HG03280 (cell line): Measurements from ENCODE around the gene RDH8.

Source experiments
- ATAC-seq: cut with Tn5 transposase; IDR thresholded peaks from one replicate; pipeline ENCODE4 v1.9.1; 2021; ENCODE audit warnings: mild to moderate bottlenecking, moderate library complexity; ENCODE audit not compliant: unreplicated experiment

The RDH8 gene, protein sequence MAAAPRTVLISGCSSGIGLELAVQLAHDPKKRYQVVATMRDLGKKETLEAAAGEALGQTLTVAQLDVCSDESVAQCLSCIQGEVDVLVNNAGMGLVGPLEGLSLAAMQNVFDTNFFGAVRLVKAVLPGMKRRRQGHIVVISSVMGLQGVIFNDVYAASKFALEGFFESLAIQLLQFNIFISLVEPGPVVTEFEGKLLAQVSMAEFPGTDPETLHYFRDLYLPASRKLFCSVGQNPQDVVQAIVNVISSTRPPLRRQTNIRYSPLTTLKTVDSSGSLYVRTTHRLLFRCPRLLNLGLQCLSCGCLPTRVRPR

DNA sequence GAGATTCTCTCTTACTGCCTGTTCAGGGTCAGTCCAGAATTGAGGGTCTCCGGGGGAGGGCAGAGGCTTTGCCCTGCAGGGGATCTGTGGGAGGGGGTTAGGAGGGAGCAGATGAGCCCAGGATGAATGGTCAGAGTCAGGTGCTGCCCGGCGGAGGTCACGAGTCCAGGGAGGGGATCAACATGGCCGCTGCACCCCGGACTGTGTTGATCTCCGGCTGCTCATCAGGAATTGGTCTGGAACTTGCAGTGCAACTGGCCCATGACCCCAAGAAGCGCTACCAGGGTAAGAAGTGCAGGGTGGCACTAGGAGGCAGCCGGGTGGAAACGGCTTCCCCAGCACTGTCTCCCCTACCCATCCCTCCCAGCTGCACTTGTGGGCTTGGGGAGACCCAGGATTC, at the start of gene RDH8:
TSS of gene RDH8 (plus strand) at position 168 of the 400 bp plus-strand sequence. CDS start at position 183, 15 bp downstream.
- ATAC-seq: no peak

DNA sequence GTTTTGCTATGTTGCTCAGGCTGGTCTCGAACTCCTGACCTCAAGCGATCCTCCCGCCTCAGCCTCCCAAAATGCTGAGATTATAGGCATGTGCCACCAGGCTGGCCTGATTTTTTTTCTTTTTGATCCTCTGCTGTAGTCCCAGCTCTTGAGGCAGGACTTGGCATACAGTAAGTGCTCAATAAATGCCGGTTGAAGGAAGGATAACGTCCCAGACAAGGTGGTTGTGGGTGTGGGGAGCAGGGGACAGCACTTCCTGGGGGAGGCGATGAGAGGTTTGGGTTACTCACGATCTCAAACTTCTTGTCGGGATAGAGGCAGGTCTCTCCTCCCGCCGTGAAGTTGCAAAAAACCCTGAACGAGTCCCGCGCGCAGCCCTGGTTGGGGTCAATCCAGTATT, 47.3 kb upstream of the RDH8 start:
- no peak for ATAC-seq

DNA sequence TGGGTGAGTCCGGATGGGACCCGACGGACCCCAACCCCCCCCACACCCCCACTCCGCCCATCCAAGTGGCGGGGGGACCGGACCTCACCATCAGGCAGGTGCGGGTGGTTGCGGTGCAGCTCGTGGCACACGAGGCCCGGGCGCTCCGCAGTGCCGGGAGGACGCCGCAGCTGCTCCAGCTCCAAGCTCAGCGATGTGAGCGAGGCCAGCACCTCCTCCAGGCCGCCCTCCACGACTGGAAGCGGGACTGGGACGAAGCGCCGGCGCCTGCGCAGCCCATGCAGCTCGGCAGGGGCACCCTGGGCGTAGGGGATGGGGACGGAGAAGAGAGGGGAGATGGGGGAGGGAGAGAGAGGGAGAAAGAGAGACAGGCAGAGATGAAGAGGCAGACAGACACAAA, 46.8 kb upstream of the RDH8 start:
- ATAC-seq: no peak

DNA sequence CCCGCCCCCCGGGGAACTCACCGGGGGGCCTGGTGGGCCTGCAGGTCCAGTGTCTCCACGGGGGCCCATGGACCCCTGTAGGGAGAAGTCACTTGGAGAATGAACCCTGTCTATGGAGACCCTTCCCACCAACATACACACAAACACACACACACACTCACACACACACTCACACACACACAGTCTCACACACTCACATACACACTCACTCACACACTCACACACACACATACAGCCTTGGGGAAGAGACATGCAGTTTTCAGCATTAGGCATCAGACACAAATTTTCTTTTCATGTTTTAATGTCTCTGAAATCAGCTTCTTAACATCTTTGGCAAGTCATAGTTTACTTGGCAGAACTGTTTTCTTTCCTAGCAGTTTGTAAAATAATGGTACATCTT, 46.0 kb upstream of the RDH8 start:
- ATAC-seq: no peak

DNA sequence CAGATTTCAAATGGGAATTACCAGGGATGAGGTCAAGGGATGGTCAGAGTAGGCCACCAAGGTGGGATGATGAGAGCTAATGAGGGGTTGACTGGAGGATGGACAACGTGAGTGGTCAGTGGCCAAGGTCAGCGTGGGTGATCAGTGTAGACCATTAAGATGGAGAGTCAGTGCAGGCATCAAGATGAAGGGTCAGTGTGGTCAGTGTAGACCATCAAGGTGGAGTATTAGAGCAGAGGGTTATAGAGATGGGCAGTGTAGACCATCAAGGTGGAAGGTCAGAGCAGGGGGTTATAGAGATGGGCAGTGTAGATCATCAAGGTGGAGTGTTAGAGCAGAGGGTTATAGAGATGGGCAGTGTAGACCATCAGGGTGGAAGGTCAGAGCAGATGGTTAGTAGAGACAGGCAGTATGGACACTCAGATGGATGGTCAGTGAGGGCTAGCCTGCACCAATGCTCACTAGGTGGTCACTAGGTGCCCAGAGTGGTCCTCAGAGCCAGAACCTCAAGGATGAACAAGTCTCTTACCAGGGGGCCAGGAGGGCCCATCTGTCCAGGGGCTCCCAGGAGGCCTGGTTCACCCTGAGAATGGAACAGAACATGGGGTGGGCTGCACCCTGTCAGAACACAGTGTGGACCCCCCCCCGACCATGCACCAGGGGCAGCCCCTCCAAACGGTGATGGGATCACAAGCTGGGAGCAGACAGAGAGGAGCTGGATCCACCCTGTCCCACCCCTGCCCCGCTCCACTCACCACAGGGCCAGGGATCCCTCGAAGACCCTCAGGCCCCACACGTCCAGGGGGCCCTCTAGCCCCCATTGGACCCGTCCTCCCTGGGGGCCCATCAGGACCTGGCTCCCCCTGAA, 44.2 kb upstream of the RDH8 start:
- no peak for ATAC-seq

DNA sequence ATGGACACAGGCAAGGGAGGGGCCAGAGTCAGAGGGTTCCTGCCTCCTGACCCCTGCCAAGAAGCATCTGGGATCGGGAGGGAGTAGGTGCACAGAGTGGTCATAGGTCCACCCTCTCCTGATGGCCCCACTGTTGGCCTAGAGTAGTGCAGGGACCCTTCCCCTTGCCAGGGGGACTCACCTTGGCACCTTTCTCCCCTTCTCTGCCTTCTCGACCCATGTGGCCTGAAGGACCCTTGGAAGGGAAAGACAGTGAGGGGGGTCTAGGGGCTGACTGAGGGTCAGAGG, 43.7 kb upstream of the RDH8 start:
- no peak for ATAC-seq

DNA sequence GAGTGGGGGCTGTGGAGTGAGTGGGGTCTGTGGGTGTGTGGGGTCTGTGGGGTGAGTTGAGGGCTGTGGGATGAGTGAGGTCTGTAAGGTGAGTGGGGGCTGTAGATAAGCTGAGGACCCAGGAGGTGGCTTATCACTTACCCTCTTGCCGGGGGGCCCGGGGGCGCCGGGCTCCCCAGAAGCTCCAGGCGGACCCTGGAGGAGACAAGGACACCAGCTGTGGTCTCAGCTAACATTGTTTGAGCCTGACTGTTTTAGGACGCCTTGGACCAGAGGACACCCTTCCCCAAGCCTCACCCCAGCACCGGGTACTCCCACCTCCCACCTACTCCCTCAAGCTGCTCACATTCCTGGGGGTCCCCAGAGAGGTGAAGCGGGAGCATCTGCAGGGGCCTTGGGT, 42.8 kb upstream of the RDH8 start:
- ATAC-seq: no peak

DNA sequence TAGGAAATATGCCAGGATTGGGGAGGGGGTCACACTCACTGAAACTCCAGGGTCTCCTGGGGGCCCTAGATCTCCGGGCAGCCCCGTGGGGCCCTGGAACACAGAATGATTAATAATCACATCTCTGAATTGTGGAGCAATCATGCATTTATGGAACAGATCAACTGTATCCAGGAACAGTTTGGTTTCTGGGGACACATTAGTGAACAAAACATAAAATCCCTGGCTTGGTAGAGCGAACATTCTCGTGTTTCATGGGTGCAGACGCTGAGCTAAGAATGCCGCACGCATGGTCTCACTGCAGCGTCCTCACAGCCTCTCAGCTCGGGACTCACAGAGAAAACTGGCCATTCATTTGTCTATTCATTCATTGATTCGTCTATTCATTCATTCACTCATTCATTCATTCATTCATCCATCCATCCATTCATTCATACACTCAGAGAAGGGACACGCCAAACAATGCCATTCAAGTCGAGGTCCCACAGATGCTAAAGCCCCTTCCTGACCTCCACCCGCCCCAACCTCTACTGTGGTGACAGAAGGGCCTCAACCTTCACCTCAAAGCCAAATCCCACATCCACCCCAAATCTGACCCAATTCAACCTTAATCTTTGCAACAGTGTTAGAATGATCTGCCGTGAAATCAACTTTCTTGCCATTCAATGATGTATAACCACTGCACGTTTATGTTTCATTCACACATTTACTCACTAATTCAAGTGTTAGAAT, 42.0 kb upstream of the RDH8 start:
- no peak for ATAC-seq

DNA sequence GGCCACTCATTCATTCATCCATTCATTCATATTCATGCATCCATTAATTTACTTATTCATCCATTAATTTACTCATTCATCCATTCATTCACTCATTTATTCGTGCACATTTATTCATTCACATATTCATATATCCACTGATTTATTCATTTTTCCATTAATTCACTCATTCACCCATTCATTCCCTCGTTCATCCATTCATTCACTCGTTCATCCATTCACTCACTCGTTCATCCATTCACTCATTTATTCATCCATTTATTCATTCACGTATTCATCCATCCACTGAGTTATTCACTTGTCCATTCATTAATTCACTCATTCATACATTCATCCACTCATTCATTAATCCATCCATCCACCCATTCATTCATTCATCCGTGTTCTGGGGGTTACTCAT, 41.2 kb upstream of the RDH8 start:
- ATAC-seq: no peak

DNA sequence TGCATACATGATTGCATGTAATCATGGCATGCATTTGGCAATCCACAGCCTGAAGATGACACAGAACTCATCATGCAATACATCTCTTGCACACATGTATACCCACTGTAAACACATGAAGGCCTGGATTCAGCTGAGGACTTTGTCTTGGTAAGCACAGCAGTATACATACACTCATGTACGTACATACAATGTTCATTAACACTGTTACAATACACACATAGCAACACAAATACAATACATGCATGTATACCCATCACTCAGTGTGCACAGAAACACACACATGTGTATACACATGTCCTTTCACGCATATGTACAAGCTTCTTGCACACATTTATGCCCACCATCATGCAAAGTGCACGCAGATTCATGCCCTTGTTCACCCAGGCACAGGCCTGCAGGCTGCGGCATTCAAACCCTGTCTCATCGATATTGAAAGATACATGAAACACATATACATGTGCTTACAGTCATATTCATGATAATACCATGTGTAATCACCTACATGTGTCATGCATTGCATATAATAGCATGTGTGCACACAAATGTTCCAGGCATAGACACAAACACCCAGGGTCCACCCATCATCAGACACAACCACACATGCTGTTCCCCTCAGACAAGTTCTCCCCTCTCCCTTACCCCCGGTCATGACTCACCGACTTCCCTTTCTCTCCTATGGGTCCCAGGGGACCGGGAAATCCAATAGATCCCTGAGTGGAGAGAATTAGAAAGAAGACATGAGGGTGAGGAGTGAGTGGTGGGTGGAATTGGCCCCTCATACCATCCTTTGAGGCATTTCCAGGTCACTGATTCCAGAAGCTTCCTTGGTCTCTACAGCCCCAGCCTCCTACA, 31.6 kb upstream of the RDH8 start:
- no peak for ATAC-seq

DNA sequence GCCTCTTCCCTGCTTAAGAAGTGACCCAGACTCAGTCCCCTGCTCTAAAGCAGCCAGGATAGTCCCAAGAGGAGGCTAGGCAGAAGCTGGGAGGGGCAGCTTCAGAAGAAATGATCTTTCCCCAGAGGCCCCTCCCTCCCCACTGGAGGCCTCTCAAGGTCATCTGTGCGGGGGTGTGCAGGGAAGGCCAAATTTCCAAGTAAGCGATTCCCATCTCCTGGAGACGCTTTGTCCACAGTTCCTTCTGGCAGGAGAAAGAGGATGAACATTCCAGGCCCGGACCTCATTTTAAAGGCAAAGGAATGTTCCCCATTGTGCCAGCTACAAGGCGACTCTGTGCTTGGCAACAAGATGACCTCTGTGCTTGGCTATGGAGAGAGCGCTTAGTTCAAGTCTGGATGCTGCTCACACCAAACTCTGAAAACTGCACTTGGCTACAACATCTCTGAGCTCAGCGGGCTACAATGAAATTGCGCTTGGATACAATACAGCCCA, 26.4 kb upstream of the RDH8 start:
- no peak for ATAC-seq

DNA sequence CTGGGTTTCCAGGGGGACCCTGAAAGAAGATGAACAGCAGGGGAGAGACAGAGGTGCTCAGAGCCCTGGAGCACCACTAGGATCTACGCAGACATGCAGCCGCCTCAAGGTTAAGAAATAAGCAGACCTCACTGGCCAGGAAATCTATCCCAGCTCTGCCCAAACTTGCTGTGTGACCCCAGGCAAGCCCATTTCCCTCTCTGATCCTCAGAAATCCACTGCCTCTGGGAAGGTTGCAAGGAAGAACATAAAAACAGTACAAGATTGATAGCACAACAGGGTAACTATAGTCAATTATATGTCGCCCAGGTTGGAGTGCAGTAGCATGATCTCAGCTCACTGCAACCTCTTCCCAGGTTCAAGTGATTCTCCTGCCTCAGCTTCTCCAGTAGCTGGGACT, 23.8 kb upstream of the RDH8 start:
- ATAC-seq: no peak

DNA sequence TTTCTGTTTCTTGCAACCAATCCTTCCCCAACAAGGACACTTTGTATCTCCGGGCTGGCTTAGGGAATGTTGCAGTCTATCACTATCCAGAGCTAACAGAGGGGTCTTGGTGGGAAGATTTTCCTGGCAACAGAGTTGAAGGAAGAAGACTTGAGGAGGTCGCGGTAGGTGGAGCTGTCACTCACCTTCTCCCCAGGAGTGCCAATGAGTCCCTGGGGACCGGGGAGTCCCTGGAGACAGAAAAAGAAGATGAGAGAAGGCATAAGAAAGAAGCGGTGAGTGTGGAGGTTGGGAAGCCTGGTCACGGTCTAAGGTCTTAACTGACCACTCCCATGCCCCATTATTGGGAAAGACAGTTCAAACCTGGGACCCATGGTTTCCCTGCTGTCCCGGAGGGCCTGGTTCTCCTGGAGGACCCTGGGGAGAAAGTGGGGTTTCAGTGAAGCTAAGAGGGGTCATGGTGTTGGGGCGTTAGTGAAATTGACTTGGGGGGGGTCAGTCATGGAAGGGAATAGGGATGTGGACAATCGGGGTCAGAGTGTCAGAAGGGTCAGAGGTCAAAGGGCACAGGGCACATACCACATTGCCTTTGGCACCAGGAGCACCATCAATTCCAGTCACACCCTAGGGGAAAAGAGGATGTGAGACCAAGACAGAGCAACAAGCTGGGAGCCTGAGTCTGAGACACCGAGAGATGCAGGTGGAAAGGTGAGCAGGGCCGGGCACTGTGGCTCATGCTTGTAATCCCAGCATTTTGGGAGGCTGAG, 21.7 kb upstream of the RDH8 start:
- no peak for ATAC-seq

DNA sequence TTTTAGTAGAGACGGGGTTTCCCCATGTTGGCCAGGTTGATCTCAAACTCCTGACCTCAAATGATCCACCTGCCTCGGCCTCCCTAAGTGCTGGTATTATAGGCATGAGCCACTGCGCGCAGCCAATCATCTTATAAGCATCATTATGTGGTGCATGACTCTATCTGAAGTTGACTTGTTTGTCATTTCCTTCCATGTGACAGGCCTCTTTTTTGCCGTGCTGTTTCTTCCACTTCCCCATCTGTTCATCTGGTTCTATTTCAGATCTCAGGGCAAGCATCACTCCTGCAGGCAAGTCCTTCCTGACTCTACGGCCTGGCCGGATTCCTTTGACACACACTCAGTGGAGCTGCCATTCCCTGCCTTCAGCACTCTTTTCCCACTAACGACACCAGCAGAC, 18.2 kb upstream of the RDH8 start:
- no peak for ATAC-seq

DNA sequence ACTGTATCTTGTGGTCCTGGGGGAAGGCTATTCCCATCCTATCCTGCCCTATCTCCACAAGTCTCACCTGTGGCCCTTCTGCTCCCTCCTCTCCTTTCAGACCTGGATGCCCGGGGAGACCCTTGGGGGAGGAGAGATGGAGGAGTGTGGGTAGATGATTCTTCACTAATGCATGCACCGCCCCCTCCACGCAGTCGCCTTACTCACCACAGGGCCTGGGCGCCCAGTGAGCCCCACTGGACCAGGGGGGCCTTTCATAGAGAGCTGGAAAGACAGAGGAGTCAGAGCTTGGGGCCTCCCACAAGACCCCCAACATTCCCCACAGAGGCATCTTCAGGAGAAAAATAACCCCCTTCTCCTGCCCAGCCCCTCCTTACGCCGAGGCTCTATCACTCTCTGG, 17.3 kb upstream of the RDH8 start:
- ATAC-seq: no peak

DNA sequence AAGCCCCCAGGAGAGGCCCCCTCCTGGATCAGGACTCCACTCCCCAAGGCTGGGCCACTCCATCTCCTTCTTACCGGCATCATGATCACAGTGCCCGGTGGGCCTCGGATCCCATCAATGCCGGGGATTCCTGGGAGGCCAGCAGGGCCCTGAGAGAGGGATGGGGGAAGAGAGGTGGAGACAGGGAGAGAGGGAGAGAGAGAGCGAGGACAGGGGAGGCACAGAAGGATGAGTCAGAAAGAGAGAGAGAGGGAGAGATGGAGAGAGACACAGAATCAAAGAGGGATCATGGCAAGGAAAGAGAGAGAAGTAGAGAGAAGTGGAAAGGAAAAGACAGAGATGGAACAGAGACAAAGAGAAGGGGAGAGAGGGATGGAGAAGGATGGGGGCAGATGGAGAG, 16.7 kb upstream of the RDH8 start:
- ATAC-seq: no peak

DNA sequence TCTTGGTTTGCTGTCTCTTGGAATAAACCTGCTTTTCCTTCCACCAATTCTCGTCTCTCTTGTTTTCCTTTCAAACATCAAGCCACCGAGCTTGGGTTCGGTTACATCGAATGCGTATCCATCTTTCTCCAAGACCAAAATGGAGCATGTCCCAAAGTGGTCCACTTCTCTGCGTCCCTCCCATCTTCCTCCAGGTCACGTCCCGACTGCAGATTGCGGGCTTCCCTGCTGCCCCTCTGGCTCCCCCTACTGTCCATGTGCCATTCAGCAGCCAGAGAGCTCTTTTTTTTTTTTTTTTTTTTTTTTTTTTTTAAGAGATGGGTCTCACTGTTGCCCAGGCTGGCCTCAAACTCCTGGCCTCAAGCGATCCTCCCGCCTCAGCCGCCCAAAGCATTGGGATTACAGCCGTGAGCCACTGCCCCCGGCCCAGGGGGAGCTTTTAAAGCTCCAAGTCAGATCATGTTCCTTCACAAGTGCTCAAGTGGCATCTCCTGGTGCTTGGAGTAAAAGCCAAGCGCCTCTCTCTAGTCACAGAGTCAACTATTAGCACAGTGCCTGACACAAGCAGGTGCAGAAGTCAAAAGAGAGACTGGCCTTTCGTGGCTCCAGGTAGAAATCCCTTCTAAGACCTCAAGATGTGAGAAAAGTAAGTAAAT, 13.0 kb upstream of the RDH8 start:
- no peak for ATAC-seq

DNA sequence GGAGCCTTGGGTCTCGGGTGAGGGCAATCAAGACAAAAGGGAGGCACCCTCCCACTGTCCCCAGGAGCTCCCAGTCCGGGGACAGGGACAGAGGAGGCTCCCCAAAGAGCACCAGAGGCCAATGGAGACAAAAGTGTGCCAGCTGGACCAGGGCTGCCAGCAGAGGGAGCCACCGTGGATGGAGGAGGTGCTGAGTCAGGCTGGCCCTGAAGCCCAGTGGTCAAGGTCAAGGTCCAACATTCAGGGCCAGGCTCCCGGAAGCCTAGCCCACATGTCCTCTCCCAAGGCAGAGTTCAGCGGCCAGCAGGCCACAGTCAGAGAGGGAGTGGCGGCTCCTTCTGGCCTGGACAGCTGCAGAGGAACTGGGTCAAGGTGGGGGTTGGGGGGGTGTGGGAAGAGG, 11.4 kb upstream of the RDH8 start:
- ATAC-seq: no peak

DNA sequence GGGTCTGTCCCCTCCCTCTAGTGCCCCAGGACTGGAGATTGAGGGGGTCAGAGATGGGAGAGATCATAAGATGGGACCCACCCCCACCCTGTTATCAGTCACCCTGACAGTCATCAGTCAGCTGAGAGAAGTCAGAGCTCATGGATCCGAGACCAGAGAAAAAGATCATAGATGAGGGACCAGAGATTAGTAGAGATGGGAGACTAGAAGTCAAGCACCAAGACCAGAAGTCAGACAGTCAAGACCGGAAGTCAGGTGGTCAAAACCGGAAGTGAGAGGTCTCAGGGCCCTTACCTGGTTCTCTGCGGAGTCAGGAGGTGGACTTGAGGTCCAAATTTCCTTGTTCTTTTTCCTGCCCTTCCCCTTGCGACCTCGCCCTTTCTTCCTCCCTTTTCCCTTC, 10.0 kb upstream of the RDH8 start:
- no peak for ATAC-seq

DNA sequence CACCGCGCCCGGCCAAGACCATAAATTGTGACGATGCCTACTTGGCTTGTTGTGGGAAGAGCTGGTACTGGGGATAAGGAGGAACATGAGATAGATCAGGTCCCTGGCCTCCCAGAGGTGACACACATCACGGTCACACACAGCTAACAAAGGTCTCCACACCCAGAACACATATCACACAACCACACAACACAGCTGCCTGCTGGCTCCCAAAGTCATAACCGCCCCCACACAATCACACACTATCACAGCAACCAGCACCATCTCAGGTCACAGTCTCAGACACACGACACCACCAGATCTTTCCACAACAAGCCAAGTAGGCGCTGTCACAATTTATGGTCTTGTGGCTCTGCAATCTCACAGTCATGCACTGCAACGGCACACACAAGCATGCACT, 8.7 kb upstream of the RDH8 start:
- ATAC-seq: no peak
